ENCODE measurements around the gene LZTS3.
"Not testable (repeated sequence)": the region's sequence is repeated elsewhere in the genome, so short reads cannot be mapped to it uniquely, and the experiment has no call there.

Gene LZTS3

DNA sequence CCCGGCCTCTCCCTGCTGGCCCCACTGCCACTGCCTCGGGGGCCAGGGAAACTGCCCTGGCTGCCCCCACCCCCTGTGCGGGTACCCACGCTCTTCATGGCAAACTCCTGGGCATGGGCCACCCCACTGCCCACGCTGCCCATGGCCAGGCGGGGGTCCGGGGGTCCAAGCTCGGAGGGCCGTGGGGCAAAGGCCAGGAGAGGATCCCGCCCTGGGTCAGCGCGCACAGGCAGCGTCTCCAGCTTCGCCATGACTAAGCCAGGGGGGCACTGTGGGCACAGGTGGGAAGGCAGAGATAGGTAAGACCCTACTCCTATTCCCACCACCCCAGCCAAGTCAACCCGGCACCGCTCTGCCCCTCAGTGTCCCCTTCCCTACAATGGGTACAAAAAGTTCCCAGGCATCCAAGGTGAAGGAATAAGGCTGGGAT is 6.4 kb downstream of the LZTS3 start:
- no peak for FAIRE-seq

- no peak for FAIRE-seq
Measured at GRCh38 chr20:3166338-3166912, 6.9 kb downstream of the LZTS3 start.

DNA sequence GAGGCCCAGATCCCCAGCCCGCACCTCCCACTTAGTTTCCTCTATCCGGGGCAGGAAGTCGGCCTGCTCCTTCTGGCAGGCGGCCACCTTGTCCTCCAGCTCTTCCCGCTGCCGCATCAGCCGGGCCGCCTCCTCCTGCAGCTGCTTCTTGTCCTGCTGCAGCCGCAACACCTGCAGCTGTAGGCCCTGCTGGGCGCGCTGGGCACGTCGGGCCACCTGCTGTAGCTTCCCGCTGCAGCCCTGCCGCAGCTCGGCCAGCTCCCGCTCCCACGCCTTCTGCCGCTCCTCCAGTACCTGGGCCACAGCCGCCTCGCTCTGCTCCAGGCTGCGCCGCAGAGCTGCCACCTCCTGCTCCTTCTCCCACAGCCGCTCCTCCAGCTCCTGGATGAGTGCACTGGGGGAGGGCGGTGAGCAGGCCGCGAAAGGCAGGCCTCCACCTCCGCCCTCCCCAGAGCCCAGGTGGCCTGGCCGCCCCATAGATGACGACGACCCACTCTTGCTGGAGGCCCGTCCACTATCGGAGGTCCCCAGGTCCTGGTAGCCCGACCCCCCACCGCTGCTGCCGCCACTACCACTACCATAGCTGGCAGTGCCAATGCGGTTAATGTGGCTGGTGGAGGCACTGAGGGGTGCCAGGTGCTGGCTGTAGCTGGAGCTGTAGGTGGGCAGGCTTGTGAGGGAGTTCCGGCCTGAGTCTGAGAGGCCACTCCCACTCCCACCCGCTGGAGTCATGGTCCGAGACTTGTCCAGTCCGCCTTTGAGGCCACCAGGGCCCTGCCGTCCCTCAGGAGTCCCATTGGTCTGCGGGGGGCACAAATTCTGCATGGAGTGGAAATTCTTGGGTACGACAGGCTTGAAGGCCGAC is 7.6 kb downstream of the LZTS3 start:
- FAIRE-seq: no peak

GRCh38 chr20:3164763-3165410 is 8.5 kb downstream of the LZTS3 start:
- no peak for FAIRE-seq

- no peak for FAIRE-seq
Measured at GRCh38 chr20:3164043-3164762, 9.1 kb downstream of the LZTS3 start.

- FAIRE-seq: no peak
Measured at GRCh38 chr20:3163099-3164042, 10.0 kb downstream of the LZTS3 start.

GRCh38 chr20:3162080-3162611 is 11.2 kb downstream of the LZTS3 start:
- no peak for FAIRE-seq

- no peak for FAIRE-seq
Measured at GRCh38 chr20:3161316-3162079, 11.9 kb downstream of the LZTS3 start.

DNA sequence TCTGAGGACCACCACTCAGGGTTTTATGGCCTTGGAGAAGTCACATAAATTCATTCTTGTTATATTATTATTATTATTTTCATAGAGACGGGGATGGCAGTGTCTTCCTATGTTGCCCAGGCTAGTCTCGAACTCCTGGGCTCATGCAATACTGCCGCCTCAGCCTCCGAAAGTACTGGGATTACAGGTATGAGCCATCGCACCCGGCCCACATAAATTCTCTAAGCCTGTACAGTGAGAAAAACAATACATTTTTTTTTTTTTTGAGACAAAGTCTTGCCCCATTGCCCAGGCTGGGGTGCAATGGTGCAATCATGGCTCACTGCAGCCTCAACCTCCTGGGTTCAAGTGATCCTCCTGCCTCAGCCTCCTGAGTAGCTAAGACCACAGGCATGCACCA is 12.9 kb downstream of the LZTS3 start:
- FAIRE-seq: no peak

GRCh38 chr20:3158968-3159431 is 14.3 kb downstream of the LZTS3 start:
- FAIRE-seq: no peak

DNA sequence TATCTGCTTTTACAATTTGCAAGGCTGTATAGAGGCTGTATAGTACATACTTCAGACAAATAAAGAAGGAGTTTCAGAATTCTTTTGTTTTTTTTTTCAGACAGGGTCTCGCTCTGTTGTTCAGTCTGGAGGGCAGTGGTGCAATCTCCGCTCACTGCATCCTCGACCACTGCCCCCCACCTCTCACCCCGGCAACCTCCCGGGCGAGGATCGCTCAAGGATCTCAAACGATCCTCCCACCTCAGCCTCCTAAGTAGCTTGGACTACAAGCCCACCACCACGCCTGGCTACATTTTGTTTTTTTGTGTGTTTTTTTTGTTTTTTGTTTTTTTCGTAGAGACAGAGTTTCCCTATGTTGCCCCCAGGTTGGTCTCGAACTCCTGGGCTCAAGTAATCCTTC is 15.5 kb downstream of the LZTS3 start:
- no peak for FAIRE-seq

DNA sequence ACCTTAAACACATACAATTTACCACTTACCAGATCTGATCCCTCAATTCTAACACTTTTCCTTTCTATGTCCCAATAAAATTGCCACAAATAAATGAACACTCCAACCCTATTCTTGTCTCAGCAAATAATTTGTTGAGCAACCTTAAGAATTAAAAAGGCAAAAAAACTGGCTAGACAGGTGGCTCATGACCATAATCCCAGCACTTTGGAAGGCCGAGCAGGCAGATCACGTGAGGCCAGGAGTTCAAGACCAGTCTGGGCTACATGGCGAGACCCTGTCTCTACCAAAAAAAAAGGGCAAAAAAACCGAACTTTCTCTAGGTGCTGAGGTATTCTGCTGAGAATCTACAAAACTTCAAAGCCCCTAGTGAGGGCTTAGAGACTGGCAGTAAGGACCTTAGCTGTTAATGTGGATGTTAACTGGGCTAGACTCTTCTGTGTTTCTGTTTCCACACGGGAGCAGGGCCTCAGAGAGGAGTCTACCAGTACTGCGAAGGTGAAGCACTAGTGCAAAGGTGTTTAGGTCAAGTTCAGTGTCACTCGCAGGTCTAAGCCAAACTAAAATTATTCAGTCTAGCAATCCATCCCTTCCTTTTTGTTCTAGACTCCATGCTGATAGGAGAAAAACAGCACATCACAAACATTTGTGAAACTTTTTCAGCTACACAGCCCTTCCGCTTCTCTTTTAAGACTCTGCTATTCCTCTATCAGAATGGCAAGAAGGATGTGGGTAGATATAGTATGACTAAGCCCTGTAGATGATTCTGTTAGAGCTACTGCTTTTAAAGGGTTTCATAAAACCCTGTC is 16.3 kb downstream of the LZTS3 start:
- no peak for FAIRE-seq

- not testable (repeated sequence) for FAIRE-seq
Measured at GRCh38 chr20:3152057-3152644, 21.2 kb downstream of the LZTS3 start.

GRCh38 chr20:3150908-3151307 is 22.4 kb downstream of the LZTS3 start:
- no peak for FAIRE-seq

- FAIRE-seq: no peak
Measured at GRCh38 chr20:3146732-3147341, 26.5 kb downstream of the LZTS3 start.

DNA sequence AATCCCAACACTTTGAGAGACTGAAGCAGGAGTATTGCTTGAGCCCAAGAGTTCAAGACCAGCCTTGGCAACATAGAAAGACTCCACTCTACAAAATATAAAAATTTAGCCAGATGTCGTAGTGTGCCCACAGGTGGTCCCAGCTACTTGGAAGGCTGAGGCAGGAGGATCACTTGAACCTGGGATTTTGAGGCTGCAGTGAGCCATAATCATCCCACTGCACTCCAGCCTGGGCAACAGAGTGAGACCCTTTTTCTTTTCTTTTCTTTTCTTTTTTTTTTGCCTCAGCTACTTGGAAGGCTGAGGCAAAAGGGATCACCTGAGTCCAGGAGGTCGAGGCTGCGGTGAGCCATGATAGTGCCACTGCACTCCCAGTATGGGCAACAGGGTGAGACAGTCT is 31.6 kb downstream of the LZTS3 start:
- no peak for FAIRE-seq

DNA sequence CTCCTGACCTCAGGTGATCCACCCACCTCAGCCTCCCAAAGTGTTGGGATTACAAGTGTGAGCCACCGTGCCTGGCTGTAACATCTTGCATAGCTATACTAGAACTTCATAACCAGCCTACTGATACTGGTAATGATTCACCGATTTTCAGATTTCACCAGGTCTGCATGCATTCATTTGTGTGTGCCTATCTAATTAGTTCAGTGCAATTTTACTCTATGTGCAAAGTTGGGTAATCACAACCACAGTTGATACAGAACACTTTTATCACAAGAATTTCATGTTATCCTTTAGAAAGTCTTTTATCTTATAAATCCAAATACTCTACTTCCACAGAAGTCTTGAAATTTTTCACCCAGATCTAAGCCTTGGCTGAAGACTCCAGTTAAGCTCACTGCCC is 35.9 kb downstream of the LZTS3 start:
- no peak for FAIRE-seq

- no peak for FAIRE-seq
Measured at GRCh38 chr20:3135507-3136070, 37.8 kb downstream of the LZTS3 start.

DNA sequence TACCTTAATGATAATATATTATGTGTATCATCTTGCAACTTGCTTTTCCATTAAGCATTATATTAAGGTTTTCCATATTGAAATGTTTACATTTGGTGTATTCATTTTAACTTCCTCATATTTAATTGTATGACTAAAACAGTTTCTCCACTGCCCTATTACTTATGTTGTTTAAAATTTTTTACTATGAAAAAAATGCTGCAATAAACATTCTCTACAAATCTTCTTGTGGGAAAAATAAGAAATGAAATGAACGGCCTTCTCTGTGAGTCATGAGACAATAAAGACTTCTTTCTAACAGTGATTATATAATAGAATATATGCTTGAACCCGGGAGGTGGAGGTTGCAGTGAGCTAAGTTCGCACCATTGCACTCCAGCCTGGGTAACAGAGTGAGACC is 39.2 kb downstream of the LZTS3 start:
- FAIRE-seq: no peak

Measured in endometrium (tissue), 2 donors.